Panc1 (cell line): ENCODE measurements around the gene CDC123. TPM values are rescaled to one million over a fixed set of nuclear protein-coding genes. Genes with fewer than 3 reads are reported as not detected.

Experiments used
- ATAC-seq: fragments of 200-7000 bp; cut with Tn5 transposase; 2 replicates; pipeline ENCODE4 v1.9.1; 2020; ENCODE audit warnings: mild to moderate bottlenecking, moderate library complexity
- BruUV-seq: library from RNA; stranded (reverse); fragments of 400-500 nt; replicated peaks from 2 replicates; lab custom pipeline; 2021; lab: Mats Ljungman, UMichigan
- CTCF ChIA-PET: fragments of 300-600 bp; sonication (Branson Sonifier 250); formaldehyde crosslinking; loops from one replicate; lab custom pipeline; 2022; ENCODE audit warnings: antibody characterized with exemption; lab: Charles Lee
- POLR2A ChIA-PET: fragments of 300-600 bp; sonication (Branson Sonifier 250); formaldehyde crosslinking; loops from one replicate; lab custom pipeline; 2022; ENCODE audit warnings: antibody characterized with exemption; lab: Charles Lee
- DNase-seq: peaks from one replicate; pipeline ENCODE4 v3.0.0-alpha.2; 2010; ENCODE audit warnings: low read depth, low spot score
- H3K27ac ChIP-seq: 2 replicates; pipeline ENCODE4 v1.5.1; 2011; ENCODE audit warnings: mild to moderate bottlenecking, low read length, inconsistent platforms
- H3K27me3 ChIP-seq: fragments of 200-500 bp; sonication (Bioruptor generic); 2 replicates; pipeline ENCODE4 v1.6.0; 2014; ENCODE audit warnings: low read length, inconsistent platforms; ENCODE audit not compliant: control insufficient read depth, insufficient read depth
- H3K36me3 ChIP-seq: fragments of 200-500 bp; sonication (Bioruptor generic); 2 replicates; pipeline ENCODE4 v1.5.1; 2014; ENCODE audit warnings: inconsistent platforms, mild to moderate bottlenecking, low read length, moderate library complexity; ENCODE audit not compliant: control insufficient read depth, insufficient read depth
- H3K4me1 ChIP-seq: 2 replicates; pipeline ENCODE4 v1.5.1; 2011; ENCODE audit warnings: inconsistent platforms, mild to moderate bottlenecking, low read length, moderate library complexity; ENCODE audit not compliant: control insufficient read depth, insufficient read depth
- H3K4me3 ChIP-seq, 2 experiments: 2 replicates each; pipeline ENCODE4 v1.5.1; 2011 to 2012; ENCODE audit warnings: low read depth in 2 of 2, low read length in 2 of 2, mild to moderate bottlenecking in 2 of 2, inconsistent platforms in 1 of 2, moderate library complexity in 1 of 2
- H3K9me3 ChIP-seq: fragments of 200-500 bp; sonication (Bioruptor generic); 2 replicates; pipeline ENCODE4 v1.5.1; 2014; ENCODE audit warnings: low read depth, mild to moderate bottlenecking, inconsistent platforms, low read length, moderate library complexity; ENCODE audit not compliant: control insufficient read depth, insufficient read depth
- POLR2AphosphoS5 ChIP-seq: IDR thresholded peaks from 2 replicates; pipeline ENCODE4 v1.6.1; 2012; ENCODE audit warnings: mild to moderate bottlenecking, low read depth, low read length, moderate library complexity
- SIN3A ChIP-seq: IDR thresholded peaks from 2 replicates; pipeline ENCODE4 v1.6.1; 2012; ENCODE audit warnings: low read depth, mild to moderate bottlenecking, low read length, moderate library complexity, borderline replicate concordance; ENCODE audit not compliant: insufficient read depth
- TCF7L2 ChIP-seq: IDR thresholded peaks from 2 replicates; pipeline ENCODE4 v1.6.1; 2011; ENCODE audit warnings: mild to moderate bottlenecking, low read depth, low read length, inconsistent platforms
- in situ Hi-C: cut with HindIII; loops from 2 replicates; pipeline ENCODE4 v1.10.0; 2016; ENCODE audit warnings: low sequenced_read_pairs, low pct_unique_long_range_greater_than_20kb
- intact Hi-C: fragments of 100-400 bp; cut with micrococcal nuclease; formaldehyde crosslinking; loops from one replicate; pipeline ENCODE4 v1.10.0; 2022; ENCODE audit not compliant: unreplicated experiment
- total RNA-seq: library from RNA; stranded (reverse); gene quantifications from one replicate; pipeline ENCODE4 v1.2.1, GENCODE V29; 2021; ENCODE audit not compliant: unreplicated experiment
- TF ChIP-seq, protein P1 (sequence below): fragments of 450-650 bp; IDR thresholded peaks from 2 replicates; pipeline ENCODE4 v1.5.1; 2017; ENCODE audit warnings: mild to moderate bottlenecking
- TF ChIP-seq, protein P2 (sequence below), 2 experiments: IDR thresholded peaks; 2 replicates each; pipeline ENCODE4 v1.6.1; 2011 to 2012; ENCODE audit warnings: low read depth in 2 of 2, control low read depth in 1 of 2, low read length in 1 of 2, mild to moderate bottlenecking in 1 of 2, moderate library complexity in 1 of 2; ENCODE audit not compliant: insufficient read depth in 1 of 2

CDC123 gene
- total RNA-seq, 1 experiment from 2014 or later, result 66.3 TPM

GRCh38 chr10:12205082-12205481, 9.1 kb downstream of the CDC123 start:
- intact Hi-C loops, result no loop called here
- no peaks in the 10 kb centered on the region for H3K27me3 ChIP-seq
- H3K4me3 ChIP-seq, result no peak overlapping the region
- H3K9me3 ChIP-seq, result no peaks in the 10 kb centered on the region
- CTCF ChIA-PET, result no interaction called here
- ATAC-seq (no peak), DNase-seq (no peak)
- TF ChIP-seq SIN3A (no peak), POLR2AphosphoS5 (no peak), TCF7L2 (no peak)
- TF ChIP-seq, protein P1, sequence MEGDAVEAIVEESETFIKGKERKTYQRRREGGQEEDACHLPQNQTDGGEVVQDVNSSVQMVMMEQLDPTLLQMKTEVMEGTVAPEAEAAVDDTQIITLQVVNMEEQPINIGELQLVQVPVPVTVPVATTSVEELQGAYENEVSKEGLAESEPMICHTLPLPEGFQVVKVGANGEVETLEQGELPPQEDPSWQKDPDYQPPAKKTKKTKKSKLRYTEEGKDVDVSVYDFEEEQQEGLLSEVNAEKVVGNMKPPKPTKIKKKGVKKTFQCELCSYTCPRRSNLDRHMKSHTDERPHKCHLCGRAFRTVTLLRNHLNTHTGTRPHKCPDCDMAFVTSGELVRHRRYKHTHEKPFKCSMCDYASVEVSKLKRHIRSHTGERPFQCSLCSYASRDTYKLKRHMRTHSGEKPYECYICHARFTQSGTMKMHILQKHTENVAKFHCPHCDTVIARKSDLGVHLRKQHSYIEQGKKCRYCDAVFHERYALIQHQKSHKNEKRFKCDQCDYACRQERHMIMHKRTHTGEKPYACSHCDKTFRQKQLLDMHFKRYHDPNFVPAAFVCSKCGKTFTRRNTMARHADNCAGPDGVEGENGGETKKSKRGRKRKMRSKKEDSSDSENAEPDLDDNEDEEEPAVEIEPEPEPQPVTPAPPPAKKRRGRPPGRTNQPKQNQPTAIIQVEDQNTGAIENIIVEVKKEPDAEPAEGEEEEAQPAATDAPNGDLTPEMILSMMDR, result no peak
- TF ChIP-seq, protein P2, sequence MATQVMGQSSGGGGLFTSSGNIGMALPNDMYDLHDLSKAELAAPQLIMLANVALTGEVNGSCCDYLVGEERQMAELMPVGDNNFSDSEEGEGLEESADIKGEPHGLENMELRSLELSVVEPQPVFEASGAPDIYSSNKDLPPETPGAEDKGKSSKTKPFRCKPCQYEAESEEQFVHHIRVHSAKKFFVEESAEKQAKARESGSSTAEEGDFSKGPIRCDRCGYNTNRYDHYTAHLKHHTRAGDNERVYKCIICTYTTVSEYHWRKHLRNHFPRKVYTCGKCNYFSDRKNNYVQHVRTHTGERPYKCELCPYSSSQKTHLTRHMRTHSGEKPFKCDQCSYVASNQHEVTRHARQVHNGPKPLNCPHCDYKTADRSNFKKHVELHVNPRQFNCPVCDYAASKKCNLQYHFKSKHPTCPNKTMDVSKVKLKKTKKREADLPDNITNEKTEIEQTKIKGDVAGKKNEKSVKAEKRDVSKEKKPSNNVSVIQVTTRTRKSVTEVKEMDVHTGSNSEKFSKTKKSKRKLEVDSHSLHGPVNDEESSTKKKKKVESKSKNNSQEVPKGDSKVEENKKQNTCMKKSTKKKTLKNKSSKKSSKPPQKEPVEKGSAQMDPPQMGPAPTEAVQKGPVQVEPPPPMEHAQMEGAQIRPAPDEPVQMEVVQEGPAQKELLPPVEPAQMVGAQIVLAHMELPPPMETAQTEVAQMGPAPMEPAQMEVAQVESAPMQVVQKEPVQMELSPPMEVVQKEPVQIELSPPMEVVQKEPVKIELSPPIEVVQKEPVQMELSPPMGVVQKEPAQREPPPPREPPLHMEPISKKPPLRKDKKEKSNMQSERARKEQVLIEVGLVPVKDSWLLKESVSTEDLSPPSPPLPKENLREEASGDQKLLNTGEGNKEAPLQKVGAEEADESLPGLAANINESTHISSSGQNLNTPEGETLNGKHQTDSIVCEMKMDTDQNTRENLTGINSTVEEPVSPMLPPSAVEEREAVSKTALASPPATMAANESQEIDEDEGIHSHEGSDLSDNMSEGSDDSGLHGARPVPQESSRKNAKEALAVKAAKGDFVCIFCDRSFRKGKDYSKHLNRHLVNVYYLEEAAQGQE (IDR thresholded peaks at IDR 0.05; ENCODE audit: insufficient read depth in 1 of 2, low read depth in 2 of 2, low read length in 1 of 2), result no peak
- POLR2A ChIA-PET, result no interaction called here
- BruUV-seq, result no TSS peak
- H3K4me1 ChIP-seq, result no peaks in the 10 kb centered on the region
- no peak overlapping the region for H3K27ac ChIP-seq
- peaks cover 5% of the 10 kb centered on the region; the same call in 1 of the 2 replicates for H3K36me3 ChIP-seq
- in situ Hi-C loops, result no loop called here

DNA sequence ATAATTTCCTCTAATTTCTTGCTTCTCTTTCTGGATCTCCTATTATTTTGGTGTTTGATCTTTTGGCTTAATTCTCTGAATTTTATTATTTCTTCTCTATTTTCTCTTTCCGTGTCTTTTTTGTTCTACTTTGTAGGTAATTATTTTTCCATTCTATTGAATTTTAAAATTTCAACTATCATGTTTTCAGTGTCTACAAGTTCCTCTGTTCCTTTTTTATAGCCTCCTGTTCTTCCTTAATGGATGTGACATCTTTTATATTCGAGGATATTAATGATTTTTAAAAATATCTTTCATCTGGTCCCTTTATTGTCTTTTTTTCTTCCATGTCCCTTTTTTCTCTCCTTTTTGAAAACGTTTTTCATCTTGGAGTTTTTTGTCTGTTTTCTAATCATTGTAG, 11.1 kb downstream of the CDC123 start:
- ChIA-PET POLR2A (no interaction called here), CTCF (no interaction called here)
- H3K27ac ChIP-seq, result no peak overlapping the region
- no TSS peak for BruUV-seq
- H3K4me3 ChIP-seq, result no peak overlapping the region
- H3K9me3 ChIP-seq, result no peaks in the 10 kb centered on the region
- in situ Hi-C loops (no loop called here), intact Hi-C loops (no loop called here)
- TF ChIP-seq, protein P1, result no peak
- no peak for TF ChIP-seq SIN3A
- TF ChIP-seq POLR2AphosphoS5, result no peak
- no peak for TF ChIP-seq TCF7L2
- TF ChIP-seq, protein P2 (IDR thresholded peaks at IDR 0.05; ENCODE audit: insufficient read depth in 1 of 2, low read depth in 2 of 2, low read length in 1 of 2), result no peak
- no peaks in the 10 kb centered on the region for H3K4me1 ChIP-seq
- H3K36me3 ChIP-seq, result peaks cover 6% of the 10 kb centered on the region; the same call in 1 of the 2 replicates
- ATAC-seq (no peak), DNase-seq (no peak)
- H3K27me3 ChIP-seq, result no peaks in the 10 kb centered on the region
